NT2/D1 (cell line): ENCODE data around the gene PDE4B.

Source experiments
- SUZ12 ChIP-seq: IDR thresholded peaks from 2 replicates; pipeline ENCODE4 v1.6.1; 2011; ENCODE audit not compliant: insufficient read length, insufficient read depth; ENCODE audit errors: extremely low read depth
- YY1 ChIP-seq: IDR thresholded peaks from 2 replicates; pipeline ENCODE4 v1.6.1; 2011; ENCODE audit not compliant: insufficient read length, insufficient read depth
- ZNF274 ChIP-seq: IDR thresholded peaks from 2 replicates; pipeline ENCODE4 v1.6.1; 2011; ENCODE audit warnings: mild to moderate bottlenecking, low read depth, low read length

DNA sequence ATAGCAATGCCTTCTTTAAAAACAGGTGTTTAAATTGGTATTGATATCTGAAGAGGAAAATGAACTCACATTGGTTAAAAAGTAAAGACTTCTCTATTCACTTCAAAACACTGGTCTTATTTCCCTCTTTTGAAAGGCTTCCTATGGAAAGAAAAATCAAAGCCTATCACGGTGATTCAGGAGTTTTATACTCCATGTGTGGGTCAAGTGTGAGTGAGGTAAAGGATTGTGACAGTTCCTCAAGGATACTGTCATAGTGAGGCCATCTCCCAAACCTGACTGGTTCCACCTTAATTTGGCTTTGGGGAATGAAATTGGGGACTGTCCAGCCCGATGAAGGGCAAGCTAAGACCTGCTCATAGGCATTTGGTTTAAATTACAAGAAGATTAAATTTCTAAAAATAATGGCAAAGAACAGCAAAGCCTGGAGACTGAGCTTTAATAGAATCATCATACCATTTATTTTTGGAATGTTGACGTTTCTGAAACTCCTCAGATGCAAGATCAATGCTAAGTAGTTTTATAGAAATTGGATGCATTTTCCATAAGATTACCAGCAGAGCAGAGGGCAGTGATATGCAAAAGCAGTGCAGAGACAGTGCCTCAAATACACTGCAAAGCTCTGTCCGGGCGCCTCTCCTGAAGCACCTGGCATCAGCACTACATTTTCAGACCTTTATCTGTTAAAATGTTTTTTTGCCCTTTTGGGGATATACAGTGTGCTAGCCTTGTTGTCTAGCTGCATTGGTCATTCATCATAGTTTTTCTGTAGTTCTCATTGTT, 439.2 kb downstream of the PDE4B start:
- TF ChIP-seq ZNF274 (no peak), YY1 (no peak), SUZ12 (no peak)
